ENCODE measurements around the gene CCDC18.

The CCDC18 gene

GRCh38 chr1:93306920-93307319, 126.4 kb downstream of the CCDC18 start:
- no peak for DNase-seq (ENCODE audit: low spot score)

- DNase-seq (ENCODE audit: low spot score), result no peak
Measured at GRCh38 chr1:93313026-93313425, 132.5 kb downstream of the CCDC18 start.

GRCh38 chr1:93317207-93317606, 136.7 kb downstream of the CCDC18 start:
- peak; percentile 74 for DNase-seq (ENCODE audit: low spot score)

GRCh38 chr1:93317943-93318342, 137.4 kb downstream of the CCDC18 start:
- DNase-seq (ENCODE audit: low spot score), result no peak

GRCh38 chr1:93321720-93322119, 141.2 kb downstream of the CCDC18 start:
- DNase-seq (ENCODE audit: low spot score), result no peak

- no peak for DNase-seq (ENCODE audit: low spot score)
Measured at GRCh38 chr1:93322349-93322748, 141.8 kb downstream of the CCDC18 start.

GRCh38 chr1:93323185-93323820, 142.8 kb downstream of the CCDC18 start:
- no peak for DNase-seq (ENCODE audit: low spot score)

- no peak for DNase-seq (ENCODE audit: low spot score)
Measured at GRCh38 chr1:93324486-93325464, 144.3 kb downstream of the CCDC18 start.
